NCI-H2171 (cell line): ENCODE measurements around the gene MATR3.
A peak's percentile ranks its signal among the peaks of the same experiment; 100 is the strongest.
"Not testable (repeated sequence)": the region's sequence is repeated elsewhere in the genome, so short reads cannot be mapped to it uniquely, and the experiment has no call there.

ENCODE experiments used
- DNase-seq: peaks from one replicate; lab custom pipeline; 2025; lab: John Stamatoyannopoulos, UW

The MATR3 gene

GRCh38 chr5:139293507-139294373 lies at the start of gene MATR3:
Gene MATR3 (plus strand): TSS chr5:139293740. CDS start chr5:139307416, 13,676 bp downstream.
- DNase-seq, result peak; percentile 82

- DNase-seq, result no peak
These were observed 47.8 kb upstream of the MATR3 start for GRCh38 chr5:139245637-139246339.

GRCh38 chr5:139246394-139246793 lies 47.1 kb upstream of the MATR3 start:
- DNase-seq, result no peak

- no peak for DNase-seq
These were observed 44.6 kb upstream of the MATR3 start for GRCh38 chr5:139248826-139249453.

- DNase-seq, result no peak
These were observed 42.3 kb upstream of the MATR3 start for GRCh38 chr5:139251281-139251687.

- DNase-seq, result no peak
These were observed 41.7 kb upstream of the MATR3 start for GRCh38 chr5:139251695-139252288.

GRCh38 chr5:139253115-139253514 lies 40.4 kb upstream of the MATR3 start:
- DNase-seq, result no peak

GRCh38 chr5:139256820-139257219 lies 36.7 kb upstream of the MATR3 start:
- DNase-seq, result no peak

GRCh38 chr5:139262059-139262741 lies 31.3 kb upstream of the MATR3 start:
- DNase-seq, result no peak

- DNase-seq, result peak; percentile 80
These were observed 30.6 kb upstream of the MATR3 start for GRCh38 chr5:139262742-139263445.

- no peak for DNase-seq
These were observed 30.0 kb upstream of the MATR3 start for GRCh38 chr5:139263536-139263935.

- DNase-seq, result no peak
These were observed 29.6 kb upstream of the MATR3 start for GRCh38 chr5:139263946-139264345.

GRCh38 chr5:139265001-139265400 lies 28.5 kb upstream of the MATR3 start:
- DNase-seq, result no peak

GRCh38 chr5:139266236-139266635 lies 27.3 kb upstream of the MATR3 start:
- DNase-seq, result no peak

- no peak for DNase-seq
These were observed 26.1 kb upstream of the MATR3 start for GRCh38 chr5:139267481-139267880.

GRCh38 chr5:139268364-139269202 lies 25.0 kb upstream of the MATR3 start:
- no peak for DNase-seq

GRCh38 chr5:139270718-139271117 lies 22.8 kb upstream of the MATR3 start:
- not testable (repeated sequence) for DNase-seq

GRCh38 chr5:139271201-139272027 lies 22.1 kb upstream of the MATR3 start:
- DNase-seq, result no peak
